Measurements from ENCODE around the gene SEC61A2. TPM values are rescaled to one million over a fixed set of nuclear protein-coding genes. Genes with fewer than 3 reads are reported as not detected.

The SEC61A2 gene
- polyA plus RNA-seq, 1 of the 3 experiments (the other 2 are of a cell fraction): 11.9 TPM

- Histone ChIP-seq H3K79me2 (ENCODE audit: insufficient read depth) (peaks cover 100% of the 10 kb centered on the region), H3K27me3 (ENCODE audit: insufficient read depth) (no peaks in the 10 kb centered on the region), H3K36me3 (replicated peaks in 1 of 2; ENCODE audit: control insufficient read depth in 1 of 2, insufficient read depth in 2 of 2, low read length in 1 of 2) (peaks cover 51 to 56% of the 10 kb centered on the region in 2 experiments), H3K9me3 (no peaks in the 10 kb centered on the region), H2AFZ (ENCODE audit: low read depth) (no peak overlapping the region), H3K27ac (ENCODE audit: low read depth in 2 of 2, low read length in 1 of 2) (no peak overlapping the region), H3K4me2 (no peak overlapping the region), H3K4me1 (ENCODE audit: control insufficient read depth in 1 of 2, insufficient read depth in 2 of 2, low read depth in 1 of 2, low read length in 1 of 2) (peaks cover 0 to 7% of the 10 kb centered on the region in 2 experiments; a peak in 3 of 4 replicates), H3K9ac (no peak overlapping the region), H3K4me3 (ENCODE audit: low read depth in 2 of 2, low read length in 1 of 2) (no peak overlapping the region), H4K20me1 (ENCODE audit: insufficient read depth) (peaks cover 37% of the 10 kb centered on the region; the same call in 1 of the 2 replicates), H3K9me2 (no peaks in the 10 kb centered on the region), H3F3A (replicated peaks; ENCODE audit: insufficient read depth) (no peaks in the 10 kb centered on the region)
- CTCF ChIA-PET: interaction anchor here (0.8 to 9.1 kb wide), 2 partner anchors 14 to 700 kb away, joined by 3 to 78 read pairs; no protein-coding TSS in a partner anchor
- 77% methylated on average over 3 of the region's 3 CpGs for WGBS (ENCODE audit: low lambda C conversion rate)
- POLR2A ChIA-PET: no interaction called here
- no peak for DNase-seq
- TF ChIP-seq RAD21 (IDR thresholded peaks at IDR 0.05; ENCODE audit: low read length) (no peak), ZBTB33 (IDR thresholded peaks at IDR 0.05; ENCODE audit: borderline replicate concordance, low read depth) (no peak), FOXJ3 (CRISPR knock-in tag; IDR thresholded peaks at IDR 0.05) (no peak), REST (IDR thresholded peaks at IDR 0.05; ENCODE audit: low read depth, low read length) (no peak), GABPA (IDR thresholded peaks at IDR 0.05; ENCODE audit: low read depth) (no peak), IRF3 (IDR thresholded peaks at IDR 0.05; ENCODE audit: low read depth, low read length) (no peak), TCF12 (IDR thresholded peaks at IDR 0.05) (no peak), SIN3A (IDR thresholded peaks at IDR 0.05; ENCODE audit: borderline replicate concordance, low read depth, low read length) (no peak), EZH2phosphoT487 (IDR thresholded peaks at IDR 0.05; ENCODE audit: borderline replicate concordance, low read depth) (no peak), ELF1 (IDR thresholded peaks at IDR 0.05) (no peak), FOXM1 (IDR thresholded peaks at IDR 0.05; ENCODE audit: low read depth) (no peak), NFIC (IDR thresholded peaks at IDR 0.05; ENCODE audit: borderline replicate concordance) (no peak)
Observed at GRCh38 chr10:12201543-12201942, 72.1 kb downstream of the SEC61A2 start.
